IMR-90 (cell line): ENCODE results near the gene MGLL.
A peak's percentile ranks its signal among the peaks of the same experiment; 100 is the strongest.

Source experiments
- BHLHE40 ChIP-seq: fragments of 150-350 bp; IDR thresholded peaks from 2 replicates; pipeline ENCODE4 v1.6.1; 2016; ENCODE audit warnings: mild to moderate bottlenecking, low read depth, low read length
- ELK1 ChIP-seq: fragments of 150-350 bp; IDR thresholded peaks from 2 replicates; pipeline ENCODE4 v1.6.1; 2016; ENCODE audit warnings: low read depth, mild to moderate bottlenecking, low read length, moderate library complexity, borderline replicate concordance
- NFE2L2 ChIP-seq: fragments of 150-350 bp; IDR thresholded peaks from 2 replicates; pipeline ENCODE4 v1.6.1; 2016; ENCODE audit warnings: low read depth, mild to moderate bottlenecking, low read length
- POLR2A ChIP-seq: IDR thresholded peaks from 2 replicates; pipeline ENCODE4 v1.6.1; 2012; ENCODE audit warnings: mild to moderate bottlenecking, low read depth, low read length
- RAD21 ChIP-seq: IDR thresholded peaks from 2 replicates; pipeline ENCODE4 v1.6.1; 2012; ENCODE audit warnings: low read length, improper control_type of control experiment
- TF ChIP-seq, protein P1 (sequence below): conservative IDR thresholded peaks from 2 replicates; pipeline ENCODE4 v1.5.1; 2012; ENCODE audit warnings: mild to moderate bottlenecking, low read depth, low read length, improper control_type of control experiment
- TF ChIP-seq, protein P2 (sequence below): fragments of 150-350 bp; IDR thresholded peaks from 2 replicates; pipeline ENCODE4 v1.6.1; 2017; ENCODE audit warnings: mild to moderate bottlenecking, antibody characterized with exemption, low read length, low read depth

- TF ChIP-seq, protein P1, sequence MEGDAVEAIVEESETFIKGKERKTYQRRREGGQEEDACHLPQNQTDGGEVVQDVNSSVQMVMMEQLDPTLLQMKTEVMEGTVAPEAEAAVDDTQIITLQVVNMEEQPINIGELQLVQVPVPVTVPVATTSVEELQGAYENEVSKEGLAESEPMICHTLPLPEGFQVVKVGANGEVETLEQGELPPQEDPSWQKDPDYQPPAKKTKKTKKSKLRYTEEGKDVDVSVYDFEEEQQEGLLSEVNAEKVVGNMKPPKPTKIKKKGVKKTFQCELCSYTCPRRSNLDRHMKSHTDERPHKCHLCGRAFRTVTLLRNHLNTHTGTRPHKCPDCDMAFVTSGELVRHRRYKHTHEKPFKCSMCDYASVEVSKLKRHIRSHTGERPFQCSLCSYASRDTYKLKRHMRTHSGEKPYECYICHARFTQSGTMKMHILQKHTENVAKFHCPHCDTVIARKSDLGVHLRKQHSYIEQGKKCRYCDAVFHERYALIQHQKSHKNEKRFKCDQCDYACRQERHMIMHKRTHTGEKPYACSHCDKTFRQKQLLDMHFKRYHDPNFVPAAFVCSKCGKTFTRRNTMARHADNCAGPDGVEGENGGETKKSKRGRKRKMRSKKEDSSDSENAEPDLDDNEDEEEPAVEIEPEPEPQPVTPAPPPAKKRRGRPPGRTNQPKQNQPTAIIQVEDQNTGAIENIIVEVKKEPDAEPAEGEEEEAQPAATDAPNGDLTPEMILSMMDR = no peak
- TF ChIP-seq, protein P2, sequence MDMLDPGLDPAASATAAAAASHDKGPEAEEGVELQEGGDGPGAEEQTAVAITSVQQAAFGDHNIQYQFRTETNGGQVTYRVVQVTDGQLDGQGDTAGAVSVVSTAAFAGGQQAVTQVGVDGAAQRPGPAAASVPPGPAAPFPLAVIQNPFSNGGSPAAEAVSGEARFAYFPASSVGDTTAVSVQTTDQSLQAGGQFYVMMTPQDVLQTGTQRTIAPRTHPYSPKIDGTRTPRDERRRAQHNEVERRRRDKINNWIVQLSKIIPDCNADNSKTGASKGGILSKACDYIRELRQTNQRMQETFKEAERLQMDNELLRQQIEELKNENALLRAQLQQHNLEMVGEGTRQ = no peak
- TF ChIP-seq NFE2L2 (no peak), POLR2A (peak; percentile 95), RAD21 (no peak), ELK1 (no peak), BHLHE40 (no peak)
Measured at GRCh38 chr3:127672429-127673190, 149.7 kb downstream of the MGLL start, which contains the start of gene ABTB1.
